ENCODE data around the gene IWS1.

- TF ChIP-seq, protein P1, sequence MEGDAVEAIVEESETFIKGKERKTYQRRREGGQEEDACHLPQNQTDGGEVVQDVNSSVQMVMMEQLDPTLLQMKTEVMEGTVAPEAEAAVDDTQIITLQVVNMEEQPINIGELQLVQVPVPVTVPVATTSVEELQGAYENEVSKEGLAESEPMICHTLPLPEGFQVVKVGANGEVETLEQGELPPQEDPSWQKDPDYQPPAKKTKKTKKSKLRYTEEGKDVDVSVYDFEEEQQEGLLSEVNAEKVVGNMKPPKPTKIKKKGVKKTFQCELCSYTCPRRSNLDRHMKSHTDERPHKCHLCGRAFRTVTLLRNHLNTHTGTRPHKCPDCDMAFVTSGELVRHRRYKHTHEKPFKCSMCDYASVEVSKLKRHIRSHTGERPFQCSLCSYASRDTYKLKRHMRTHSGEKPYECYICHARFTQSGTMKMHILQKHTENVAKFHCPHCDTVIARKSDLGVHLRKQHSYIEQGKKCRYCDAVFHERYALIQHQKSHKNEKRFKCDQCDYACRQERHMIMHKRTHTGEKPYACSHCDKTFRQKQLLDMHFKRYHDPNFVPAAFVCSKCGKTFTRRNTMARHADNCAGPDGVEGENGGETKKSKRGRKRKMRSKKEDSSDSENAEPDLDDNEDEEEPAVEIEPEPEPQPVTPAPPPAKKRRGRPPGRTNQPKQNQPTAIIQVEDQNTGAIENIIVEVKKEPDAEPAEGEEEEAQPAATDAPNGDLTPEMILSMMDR (IDR thresholded peaks at IDR 0.05), result no peak
- TF ChIP-seq SP1 (CRISPR knock-in tag; conservative IDR thresholded peaks at IDR 0.05) (no peak), FOXP1 (CRISPR knock-in tag; IDR thresholded peaks at IDR 0.05; ENCODE audit: borderline replicate concordance) (no peak), MLX (CRISPR knock-in tag; IDR thresholded peaks at IDR 0.05) (no peak), NR1H2 (CRISPR knock-in tag; IDR thresholded peaks at IDR 0.05) (no peak), GABPB1 (CRISPR knock-in tag; IDR thresholded peaks at IDR 0.05) (no peak), RELA (CRISPR knock-in tag; IDR thresholded peaks at IDR 0.05; ENCODE audit: borderline replicate concordance) (no peak)
- TF ChIP-seq, protein P2, sequence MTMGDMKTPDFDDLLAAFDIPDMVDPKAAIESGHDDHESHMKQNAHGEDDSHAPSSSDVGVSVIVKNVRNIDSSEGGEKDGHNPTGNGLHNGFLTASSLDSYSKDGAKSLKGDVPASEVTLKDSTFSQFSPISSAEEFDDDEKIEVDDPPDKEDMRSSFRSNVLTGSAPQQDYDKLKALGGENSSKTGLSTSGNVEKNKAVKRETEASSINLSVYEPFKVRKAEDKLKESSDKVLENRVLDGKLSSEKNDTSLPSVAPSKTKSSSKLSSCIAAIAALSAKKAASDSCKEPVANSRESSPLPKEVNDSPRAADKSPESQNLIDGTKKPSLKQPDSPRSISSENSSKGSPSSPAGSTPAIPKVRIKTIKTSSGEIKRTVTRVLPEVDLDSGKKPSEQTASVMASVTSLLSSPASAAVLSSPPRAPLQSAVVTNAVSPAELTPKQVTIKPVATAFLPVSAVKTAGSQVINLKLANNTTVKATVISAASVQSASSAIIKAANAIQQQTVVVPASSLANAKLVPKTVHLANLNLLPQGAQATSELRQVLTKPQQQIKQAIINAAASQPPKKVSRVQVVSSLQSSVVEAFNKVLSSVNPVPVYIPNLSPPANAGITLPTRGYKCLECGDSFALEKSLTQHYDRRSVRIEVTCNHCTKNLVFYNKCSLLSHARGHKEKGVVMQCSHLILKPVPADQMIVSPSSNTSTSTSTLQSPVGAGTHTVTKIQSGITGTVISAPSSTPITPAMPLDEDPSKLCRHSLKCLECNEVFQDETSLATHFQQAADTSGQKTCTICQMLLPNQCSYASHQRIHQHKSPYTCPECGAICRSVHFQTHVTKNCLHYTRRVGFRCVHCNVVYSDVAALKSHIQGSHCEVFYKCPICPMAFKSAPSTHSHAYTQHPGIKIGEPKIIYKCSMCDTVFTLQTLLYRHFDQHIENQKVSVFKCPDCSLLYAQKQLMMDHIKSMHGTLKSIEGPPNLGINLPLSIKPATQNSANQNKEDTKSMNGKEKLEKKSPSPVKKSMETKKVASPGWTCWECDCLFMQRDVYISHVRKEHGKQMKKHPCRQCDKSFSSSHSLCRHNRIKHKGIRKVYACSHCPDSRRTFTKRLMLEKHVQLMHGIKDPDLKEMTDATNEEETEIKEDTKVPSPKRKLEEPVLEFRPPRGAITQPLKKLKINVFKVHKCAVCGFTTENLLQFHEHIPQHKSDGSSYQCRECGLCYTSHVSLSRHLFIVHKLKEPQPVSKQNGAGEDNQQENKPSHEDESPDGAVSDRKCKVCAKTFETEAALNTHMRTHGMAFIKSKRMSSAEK (CRISPR knock-in tag; IDR thresholded peaks at IDR 0.05; ENCODE audit: borderline replicate concordance), result no peak
- TF ChIP-seq, protein P3, sequence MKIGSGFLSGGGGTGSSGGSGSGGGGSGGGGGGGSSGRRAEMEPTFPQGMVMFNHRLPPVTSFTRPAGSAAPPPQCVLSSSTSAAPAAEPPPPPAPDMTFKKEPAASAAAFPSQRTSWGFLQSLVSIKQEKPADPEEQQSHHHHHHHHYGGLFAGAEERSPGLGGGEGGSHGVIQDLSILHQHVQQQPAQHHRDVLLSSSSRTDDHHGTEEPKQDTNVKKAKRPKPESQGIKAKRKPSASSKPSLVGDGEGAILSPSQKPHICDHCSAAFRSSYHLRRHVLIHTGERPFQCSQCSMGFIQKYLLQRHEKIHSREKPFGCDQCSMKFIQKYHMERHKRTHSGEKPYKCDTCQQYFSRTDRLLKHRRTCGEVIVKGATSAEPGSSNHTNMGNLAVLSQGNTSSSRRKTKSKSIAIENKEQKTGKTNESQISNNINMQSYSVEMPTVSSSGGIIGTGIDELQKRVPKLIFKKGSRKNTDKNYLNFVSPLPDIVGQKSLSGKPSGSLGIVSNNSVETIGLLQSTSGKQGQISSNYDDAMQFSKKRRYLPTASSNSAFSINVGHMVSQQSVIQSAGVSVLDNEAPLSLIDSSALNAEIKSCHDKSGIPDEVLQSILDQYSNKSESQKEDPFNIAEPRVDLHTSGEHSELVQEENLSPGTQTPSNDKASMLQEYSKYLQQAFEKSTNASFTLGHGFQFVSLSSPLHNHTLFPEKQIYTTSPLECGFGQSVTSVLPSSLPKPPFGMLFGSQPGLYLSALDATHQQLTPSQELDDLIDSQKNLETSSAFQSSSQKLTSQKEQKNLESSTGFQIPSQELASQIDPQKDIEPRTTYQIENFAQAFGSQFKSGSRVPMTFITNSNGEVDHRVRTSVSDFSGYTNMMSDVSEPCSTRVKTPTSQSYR (CRISPR knock-in tag; IDR thresholded peaks at IDR 0.05), result no peak
- TF ChIP-seq, protein P4, sequence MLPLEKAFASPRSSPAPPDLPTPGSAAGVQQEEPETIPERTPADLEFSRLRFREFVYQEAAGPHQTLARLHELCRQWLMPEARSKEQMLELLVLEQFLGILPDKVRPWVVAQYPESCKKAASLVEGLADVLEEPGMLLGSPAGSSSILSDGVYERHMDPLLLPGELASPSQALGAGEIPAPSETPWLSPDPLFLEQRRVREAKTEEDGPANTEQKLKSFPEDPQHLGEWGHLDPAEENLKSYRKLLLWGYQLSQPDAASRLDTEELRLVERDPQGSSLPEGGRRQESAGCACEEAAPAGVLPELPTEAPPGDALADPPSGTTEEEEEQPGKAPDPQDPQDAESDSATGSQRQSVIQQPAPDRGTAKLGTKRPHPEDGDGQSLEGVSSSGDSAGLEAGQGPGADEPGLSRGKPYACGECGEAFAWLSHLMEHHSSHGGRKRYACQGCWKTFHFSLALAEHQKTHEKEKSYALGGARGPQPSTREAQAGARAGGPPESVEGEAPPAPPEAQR (CRISPR knock-in tag; IDR thresholded peaks at IDR 0.05), result no peak
These were observed 94.8 kb downstream of the IWS1 start for GRCh38 chr2:127431408-127432023.
